K562 (cell line): ENCODE results near the gene CTH.

Source experiments
- KLF1 ChIP-seq: fragments of 450-650 bp; IDR thresholded peaks from 2 replicates; pipeline ENCODE4 v1.6.1; 2016; ENCODE audit warnings: missing genetic modification characterization, missing compliant biosample characterization
- ZNF146 ChIP-seq: IDR thresholded peaks from one replicate; pipeline ENCODE4 v1.6.1; 2018; ENCODE audit warnings: missing compliant biosample characterization; ENCODE audit not compliant: unreplicated experiment
- ZNF696 ChIP-seq: fragments of 250-450 bp; sonication (Bioruptor Pico); conservative IDR thresholded peaks from 2 replicates; pipeline ENCODE4 v1.4.0; 2020; ENCODE audit warnings: mild to moderate bottlenecking, moderate library complexity
- TF ChIP-seq, protein P1 (sequence below): fragments of 250-450 bp; sonication (Bioruptor Pico); IDR thresholded peaks from 2 replicates; pipeline ENCODE4 v1.4.0; 2020
- TF ChIP-seq, protein P2 (sequence below): sonication (generic); formaldehyde crosslinking; IDR thresholded peaks from 2 replicates; pipeline ENCODE4 v1.8.0; 2023; ENCODE audit warnings: mild to moderate bottlenecking, missing genetic modification reagents

GRCh38 chr1:70440642-70441391 lies 29.7 kb downstream of the CTH start:
- TF ChIP-seq ZNF146 (CRISPR knock-in tag) (no peak), ZNF696 (no peak), KLF1 (tag) (no peak)
- TF ChIP-seq, protein P1, sequence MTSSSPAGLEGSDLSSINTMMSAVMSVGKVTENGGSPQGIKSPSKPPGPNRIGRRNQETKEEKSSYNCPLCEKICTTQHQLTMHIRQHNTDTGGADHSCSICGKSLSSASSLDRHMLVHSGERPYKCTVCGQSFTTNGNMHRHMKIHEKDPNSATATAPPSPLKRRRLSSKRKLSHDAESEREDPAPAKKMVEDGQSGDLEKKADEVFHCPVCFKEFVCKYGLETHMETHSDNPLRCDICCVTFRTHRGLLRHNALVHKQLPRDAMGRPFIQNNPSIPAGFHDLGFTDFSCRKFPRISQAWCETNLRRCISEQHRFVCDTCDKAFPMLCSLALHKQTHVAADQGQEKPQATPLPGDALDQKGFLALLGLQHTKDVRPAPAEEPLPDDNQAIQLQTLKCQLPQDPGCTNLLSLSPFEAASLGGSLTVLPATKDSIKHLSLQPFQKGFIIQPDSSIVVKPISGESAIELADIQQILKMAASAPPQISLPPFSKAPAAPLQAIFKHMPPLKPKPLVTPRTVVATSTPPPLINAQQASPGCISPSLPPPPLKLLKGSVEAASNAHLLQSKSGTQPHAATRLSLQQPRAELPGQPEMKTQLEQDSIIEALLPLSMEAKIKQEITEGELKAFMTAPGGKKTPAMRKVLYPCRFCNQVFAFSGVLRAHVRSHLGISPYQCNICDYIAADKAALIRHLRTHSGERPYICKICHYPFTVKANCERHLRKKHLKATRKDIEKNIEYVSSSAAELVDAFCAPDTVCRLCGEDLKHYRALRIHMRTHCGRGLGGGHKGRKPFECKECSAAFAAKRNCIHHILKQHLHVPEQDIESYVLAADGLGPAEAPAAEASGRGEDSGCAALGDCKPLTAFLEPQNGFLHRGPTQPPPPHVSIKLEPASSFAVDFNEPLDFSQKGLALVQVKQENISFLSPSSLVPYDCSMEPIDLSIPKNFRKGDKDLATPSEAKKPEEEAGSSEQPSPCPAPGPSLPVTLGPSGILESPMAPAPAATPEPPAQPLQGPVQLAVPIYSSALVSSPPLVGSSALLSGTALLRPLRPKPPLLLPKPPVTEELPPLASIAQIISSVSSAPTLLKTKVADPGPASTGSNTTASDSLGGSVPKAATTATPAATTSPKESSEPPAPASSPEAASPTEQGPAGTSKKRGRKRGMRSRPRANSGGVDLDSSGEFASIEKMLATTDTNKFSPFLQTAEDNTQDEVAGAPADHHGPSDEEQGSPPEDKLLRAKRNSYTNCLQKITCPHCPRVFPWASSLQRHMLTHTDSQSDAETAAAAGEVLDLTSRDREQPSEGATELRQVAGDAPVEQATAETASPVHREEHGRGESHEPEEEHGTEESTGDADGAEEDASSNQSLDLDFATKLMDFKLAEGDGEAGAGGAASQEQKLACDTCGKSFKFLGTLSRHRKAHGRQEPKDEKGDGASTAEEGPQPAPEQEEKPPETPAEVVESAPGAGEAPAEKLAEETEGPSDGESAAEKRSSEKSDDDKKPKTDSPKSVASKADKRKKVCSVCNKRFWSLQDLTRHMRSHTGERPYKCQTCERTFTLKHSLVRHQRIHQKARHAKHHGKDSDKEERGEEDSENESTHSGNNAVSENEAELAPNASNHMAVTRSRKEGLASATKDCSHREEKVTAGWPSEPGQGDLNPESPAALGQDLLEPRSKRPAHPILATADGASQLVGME (CRISPR knock-in tag), result no peak
- TF ChIP-seq, protein P2, sequence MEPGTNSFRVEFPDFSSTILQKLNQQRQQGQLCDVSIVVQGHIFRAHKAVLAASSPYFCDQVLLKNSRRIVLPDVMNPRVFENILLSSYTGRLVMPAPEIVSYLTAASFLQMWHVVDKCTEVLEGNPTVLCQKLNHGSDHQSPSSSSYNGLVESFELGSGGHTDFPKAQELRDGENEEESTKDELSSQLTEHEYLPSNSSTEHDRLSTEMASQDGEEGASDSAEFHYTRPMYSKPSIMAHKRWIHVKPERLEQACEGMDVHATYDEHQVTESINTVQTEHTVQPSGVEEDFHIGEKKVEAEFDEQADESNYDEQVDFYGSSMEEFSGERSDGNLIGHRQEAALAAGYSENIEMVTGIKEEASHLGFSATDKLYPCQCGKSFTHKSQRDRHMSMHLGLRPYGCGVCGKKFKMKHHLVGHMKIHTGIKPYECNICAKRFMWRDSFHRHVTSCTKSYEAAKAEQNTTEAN (CRISPR knock-in tag), result no peak
